CD4-positive, alpha-beta T cell (primary cell): ENCODE results near the gene IRF8. TPM values are rescaled to one million over a fixed set of nuclear protein-coding genes. Genes with fewer than 3 reads are reported as not detected.

Experiments used
- ATAC-seq: fragments of 200-7000 bp; cut with Tn5 transposase; one replicate; pipeline ENCODE4 v1.10.0; 2022; ENCODE audit warnings: mild to moderate bottlenecking; ENCODE audit not compliant: poor library complexity
- CTCF ChIA-PET: fragments of 350-600 bp; sonication (Branson Sonifier 250); formaldehyde crosslinking; loops from one replicate; lab custom pipeline; 2021; ENCODE audit warnings: antibody characterized with exemption, inconsistent platforms; lab: Charles Lee
- POLR2A ChIA-PET: fragments of 350-600 bp; sonication (Branson Sonifier 250); formaldehyde crosslinking; loops from one replicate; lab custom pipeline; 2021; ENCODE audit warnings: antibody characterized with exemption, inconsistent platforms; lab: Charles Lee
- DNase-seq, 14 experiments: peaks; one replicate each; pipeline ENCODE4 v3.0.0-alpha.2; 2013 to 2020; ENCODE audit warnings: mixed read lengths in 2 of 14
- H3K27ac ChIP-seq, 2 donors: one replicate each; pipeline versions ENCODE4 v1.5.1 to v1.7.0; 2013; ENCODE audit warnings: low read length in 2 of 2, low read depth in 1 of 2, mild to moderate bottlenecking in 1 of 2
- H3K27me3 ChIP-seq, 2 experiments: 1 replicate in 1 of 2; 2 replicates in 1 of 2; pipeline versions ENCODE4 v1.6.1 to v1.7.0; 2013; ENCODE audit warnings: low read length in 2 of 2, control low read depth in 1 of 2, mild to moderate bottlenecking in 1 of 2, moderate library complexity in 1 of 2; ENCODE audit not compliant: insufficient read depth in 2 of 2, control insufficient read depth in 1 of 2
- H3K36me3 ChIP-seq: one replicate; pipeline ENCODE4 v1.6.1; 2013; ENCODE audit warnings: low read length, control low read depth; ENCODE audit not compliant: insufficient read depth
- H3K4me1 ChIP-seq: one replicate; pipeline ENCODE4 v1.6.1; 2013; ENCODE audit warnings: low read length, control low read depth; ENCODE audit not compliant: insufficient read depth
- H3K4me3 ChIP-seq: one replicate; pipeline ENCODE4 v1.5.1; 2013; ENCODE audit warnings: mild to moderate bottlenecking, low read length, moderate library complexity
- H3K9me3 ChIP-seq, 2 experiments: 1 replicate in 1 of 2; 2 replicates in 1 of 2; pipeline versions ENCODE4 v1.6.1 to v1.7.0; 2013; ENCODE audit warnings: low read length in 2 of 2, mild to moderate bottlenecking in 2 of 2, control low read depth in 1 of 2, moderate library complexity in 1 of 2; ENCODE audit not compliant: control insufficient read depth in 1 of 2, insufficient read depth in 1 of 2
- H3K27ac Mint-ChIP-seq: one replicate; pipeline ENCODE4 v1.8.0; 2020; ENCODE audit warnings: mixed read lengths
- H3K27me3 Mint-ChIP-seq: one replicate; pipeline ENCODE4 v1.8.0; 2021; ENCODE audit warnings: mixed read lengths
- H3K36me3 Mint-ChIP-seq: one replicate; pipeline ENCODE4 v1.8.0; 2021; ENCODE audit warnings: low read depth, mixed read lengths
- H3K4me1 Mint-ChIP-seq: one replicate; pipeline ENCODE4 v1.8.0; 2021; ENCODE audit warnings: low read depth, mixed read lengths
- H3K4me3 Mint-ChIP-seq: one replicate; pipeline ENCODE4 v1.8.0; 2020; ENCODE audit warnings: mild to moderate bottlenecking, mixed read lengths
- H3K9me3 Mint-ChIP-seq: one replicate; pipeline ENCODE4 v1.8.0; 2020; ENCODE audit warnings: mixed read lengths
- intact Hi-C, 2 experiments: fragments of 100-400 bp; cut with DNase I in 1 of 2; cut with micrococcal nuclease in 1 of 2; formaldehyde crosslinking; loops; one replicate each; pipeline versions ENCODE4 v1.15.1 to v1.9.0; 2023 to 2025; cut with DNase I, micrococcal nuclease
- total RNA-seq, 174 experiments: library from RNA in 2 of 174; stranded (reverse) in 2 of 174; gene quantifications; one replicate each; pipeline ENCODE4 v1.2.3 and lab custom pipeline; 2021 to 2026
- TF ChIP-seq, protein P1 (sequence below): fragments of 200-600 bp; IDR thresholded peaks from one replicate; pipeline ENCODE4 v1.8.0; 2022; ENCODE audit warnings: antibody characterized with exemption, mild to moderate bottlenecking

The IRF8 gene
- total RNA-seq, 2 experiments from 2014 or later: 11.3 to 13.2 TPM

DNA sequence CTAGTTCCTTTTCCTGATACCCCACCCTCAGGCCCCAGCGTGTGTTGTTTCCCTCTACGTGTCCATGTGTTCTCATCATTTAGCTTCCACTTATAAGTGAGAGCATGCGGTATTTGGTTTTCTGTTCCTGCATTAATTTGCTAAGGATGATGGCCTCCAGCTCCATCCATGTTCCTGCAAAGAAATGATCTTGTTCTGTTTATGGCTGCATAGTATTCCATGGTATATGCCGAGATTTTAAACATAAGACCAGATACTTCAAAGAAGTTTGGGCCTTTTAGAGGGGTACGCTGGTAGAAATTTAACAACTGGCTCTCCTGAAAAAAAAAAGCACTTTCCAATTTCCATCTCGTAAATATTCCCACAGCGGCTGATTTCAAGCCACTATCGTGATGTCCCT, 59.8 kb downstream of the IRF8 start:
- Histone ChIP-seq H3K9me3 (peaks cover 0 to 3% of the 10 kb centered on the region in 2 experiments), H3K4me1 (no peaks in the 10 kb centered on the region), H3K36me3 (no peaks in the 10 kb centered on the region), H3K27me3 (peaks cover 0 to 2% of the 10 kb centered on the region in 2 experiments), H3K4me3 (no peak overlapping the region), H3K27ac (no peak overlapping the region)
- no peaks in the 10 kb centered on the region for H3K4me1 Mint-ChIP-seq
- ChIA-PET POLR2A (no interaction called here), CTCF (no interaction called here)
- H3K9me3 Mint-ChIP-seq: no peaks in the 10 kb centered on the region
- no peaks in the 10 kb centered on the region for H3K27me3 Mint-ChIP-seq
- TF ChIP-seq, protein P1, sequence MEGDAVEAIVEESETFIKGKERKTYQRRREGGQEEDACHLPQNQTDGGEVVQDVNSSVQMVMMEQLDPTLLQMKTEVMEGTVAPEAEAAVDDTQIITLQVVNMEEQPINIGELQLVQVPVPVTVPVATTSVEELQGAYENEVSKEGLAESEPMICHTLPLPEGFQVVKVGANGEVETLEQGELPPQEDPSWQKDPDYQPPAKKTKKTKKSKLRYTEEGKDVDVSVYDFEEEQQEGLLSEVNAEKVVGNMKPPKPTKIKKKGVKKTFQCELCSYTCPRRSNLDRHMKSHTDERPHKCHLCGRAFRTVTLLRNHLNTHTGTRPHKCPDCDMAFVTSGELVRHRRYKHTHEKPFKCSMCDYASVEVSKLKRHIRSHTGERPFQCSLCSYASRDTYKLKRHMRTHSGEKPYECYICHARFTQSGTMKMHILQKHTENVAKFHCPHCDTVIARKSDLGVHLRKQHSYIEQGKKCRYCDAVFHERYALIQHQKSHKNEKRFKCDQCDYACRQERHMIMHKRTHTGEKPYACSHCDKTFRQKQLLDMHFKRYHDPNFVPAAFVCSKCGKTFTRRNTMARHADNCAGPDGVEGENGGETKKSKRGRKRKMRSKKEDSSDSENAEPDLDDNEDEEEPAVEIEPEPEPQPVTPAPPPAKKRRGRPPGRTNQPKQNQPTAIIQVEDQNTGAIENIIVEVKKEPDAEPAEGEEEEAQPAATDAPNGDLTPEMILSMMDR: no peak
- no peak for DNase-seq
- H3K4me3 Mint-ChIP-seq: no peak overlapping the region
- H3K36me3 Mint-ChIP-seq: no peaks in the 10 kb centered on the region
- H3K27ac Mint-ChIP-seq: no peak overlapping the region
- ATAC-seq: no peak
- intact Hi-C loops: no loop called here

DNA sequence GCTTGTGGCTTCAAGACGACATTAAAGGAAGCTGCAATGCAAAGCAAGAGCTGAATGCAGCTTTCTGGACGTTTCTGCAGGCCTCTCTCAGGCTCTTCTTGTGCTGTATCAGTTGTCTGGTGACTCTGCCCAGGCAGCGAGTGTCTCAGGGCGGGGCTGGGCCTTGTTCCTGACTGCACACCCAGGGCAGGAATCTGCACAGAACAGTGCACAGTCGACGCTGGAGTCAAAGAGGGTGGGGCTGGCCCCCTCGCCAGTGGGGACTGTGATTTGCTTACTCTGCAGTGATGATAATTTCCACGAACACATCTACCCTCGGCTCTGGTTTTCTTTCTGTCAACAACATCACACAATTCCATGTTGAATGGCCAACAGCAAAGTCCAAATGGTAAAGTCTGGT, 60.7 kb downstream of the IRF8 start:
- Mint-ChIP-seq H3K36me3 (no peaks in the 10 kb centered on the region), H3K9me3 (no peaks in the 10 kb centered on the region), H3K27me3 (no peaks in the 10 kb centered on the region), H3K4me3 (no peak overlapping the region), H3K27ac (no peak overlapping the region), H3K4me1 (no peaks in the 10 kb centered on the region)
- no peaks in the 10 kb centered on the region for H3K36me3 ChIP-seq
- ATAC-seq (no peak), DNase-seq (no peak)
- intact Hi-C loops: no loop called here
- ChIA-PET POLR2A (no interaction called here), CTCF (no interaction called here)
- peaks cover 0 to 3% of the 10 kb centered on the region in 2 experiments for H3K9me3 ChIP-seq
- peaks cover 0 to 2% of the 10 kb centered on the region in 2 experiments for H3K27me3 ChIP-seq
- no peak overlapping the region for H3K27ac ChIP-seq
- TF ChIP-seq, protein P1: no peak
- H3K4me3 ChIP-seq: no peak overlapping the region
- no peaks in the 10 kb centered on the region for H3K4me1 ChIP-seq

DNA sequence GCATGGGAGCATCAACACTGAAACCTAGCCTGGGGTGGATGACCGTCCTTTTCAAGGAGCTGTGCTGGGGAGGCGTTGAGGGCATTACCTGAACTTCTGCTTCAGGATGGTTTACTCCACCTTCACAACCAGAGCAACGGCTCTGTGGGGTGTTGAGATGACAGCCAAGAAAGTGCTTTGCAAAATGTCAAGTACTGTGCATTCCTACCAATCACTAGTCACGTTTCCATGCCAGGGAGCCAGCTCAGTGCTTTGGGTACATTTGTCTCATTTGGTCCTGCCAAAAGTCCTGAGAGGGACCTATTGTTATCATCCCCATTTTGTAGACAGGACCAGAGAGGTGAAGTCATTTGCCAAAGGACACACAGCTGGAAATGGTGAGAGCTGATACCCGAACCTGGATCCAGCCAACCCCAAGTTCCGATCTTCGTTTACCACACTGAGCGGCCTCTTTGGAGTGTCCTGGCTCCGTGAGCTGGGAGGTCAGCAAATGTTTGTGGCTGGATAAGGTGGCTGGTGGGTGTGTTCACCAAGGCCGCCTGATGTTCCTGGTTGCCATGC, 61.6 kb downstream of the IRF8 start:
- Mint-ChIP-seq H3K9me3 (no peaks in the 10 kb centered on the region), H3K27ac (no peak overlapping the region), H3K27me3 (no peaks in the 10 kb centered on the region), H3K4me1 (no peaks in the 10 kb centered on the region), H3K4me3 (no peak overlapping the region), H3K36me3 (no peaks in the 10 kb centered on the region)
- ChIA-PET POLR2A (no interaction called here), CTCF (no interaction called here)
- Histone ChIP-seq H3K9me3 (peaks cover 0 to 3% of the 10 kb centered on the region in 2 experiments), H3K27ac (no peak overlapping the region), H3K4me1 (no peaks in the 10 kb centered on the region), H3K27me3 (peaks cover 0 to 2% of the 10 kb centered on the region in 2 experiments), H3K4me3 (no peak overlapping the region), H3K36me3 (no peaks in the 10 kb centered on the region)
- ATAC-seq (no peak), DNase-seq (no peak)
- intact Hi-C loops: no loop called here
- TF ChIP-seq, protein P1: no peak
